CD4-positive, alpha-beta memory T cell (primary cell): ENCODE results near the gene ERC1. TPM values are rescaled to one million over a fixed set of nuclear protein-coding genes. Genes with fewer than 3 reads are reported as not detected.

Experiments
- CTCF ChIA-PET: fragments of 350-600 bp; sonication (Branson Sonifier 250); formaldehyde crosslinking; loops from one replicate; lab custom pipeline; 2021; ENCODE audit warnings: inconsistent platforms; ENCODE audit not compliant: partially characterized antibody; lab: Charles Lee
- POLR2A ChIA-PET: fragments of 350-600 bp; sonication (Branson Sonifier 250); formaldehyde crosslinking; loops from one replicate; lab custom pipeline; 2021; ENCODE audit not compliant: partially characterized antibody; lab: Charles Lee
- DNase-seq, 5 donors: peaks; one replicate each; pipeline versions ENCODE4 v3.0.0 to v3.0.0-alpha.2; 2020 to 2022; ENCODE audit warnings: mixed read lengths in 1 of 5
- H3K27ac ChIP-seq: one replicate; pipeline ENCODE4 v1.7.0; 2013; ENCODE audit warnings: low read depth, low read length
- H3K27me3 ChIP-seq: 2 replicates; pipeline ENCODE4 v1.7.0; 2013; ENCODE audit warnings: mild to moderate bottlenecking, low read length, moderate library complexity; ENCODE audit not compliant: insufficient read depth
- H3K36me3 ChIP-seq: 2 replicates; pipeline ENCODE4 v1.7.0; 2013; ENCODE audit warnings: mild to moderate bottlenecking, low read length, moderate library complexity; ENCODE audit not compliant: insufficient read depth
- H3K4me1 ChIP-seq: 2 replicates; pipeline ENCODE4 v1.7.0; 2013; ENCODE audit warnings: mild to moderate bottlenecking, low read length, moderate library complexity; ENCODE audit not compliant: insufficient read depth
- H3K4me3 ChIP-seq, 2 donors: one replicate each; pipeline ENCODE4 v1.7.0; 2013; ENCODE audit warnings: low read length in 2 of 2, mild to moderate bottlenecking in 1 of 2
- H3K9me3 ChIP-seq, 2 donors: one replicate each; pipeline ENCODE4 v1.7.0; 2013; ENCODE audit warnings: low read length in 2 of 2, control low read depth in 1 of 2; ENCODE audit not compliant: control insufficient read depth in 1 of 2
- H3K27ac Mint-ChIP-seq, 7 donors: one replicate each; pipeline ENCODE4 v1.8.0; 2020 to 2021; ENCODE audit warnings: mixed read lengths in 7 of 7, mild to moderate bottlenecking in 6 of 7, inconsistent platforms in 3 of 7, moderate library complexity in 3 of 7
- H3K27me3 Mint-ChIP-seq, 2 donors: one replicate each; pipeline ENCODE4 v1.8.0; 2020 to 2021; ENCODE audit warnings: mixed read lengths in 2 of 2
- H3K36me3 Mint-ChIP-seq, 2 donors: one replicate each; pipeline ENCODE4 v1.8.0; 2020 to 2021; ENCODE audit warnings: mixed read lengths in 2 of 2, inconsistent platforms in 1 of 2, mild to moderate bottlenecking in 1 of 2
- H3K4me1 Mint-ChIP-seq, 4 donors: one replicate each; pipeline ENCODE4 v1.8.0; 2020 to 2021; ENCODE audit warnings: mixed read lengths in 4 of 4, mild to moderate bottlenecking in 1 of 4
- H3K4me3 Mint-ChIP-seq, 8 donors: one replicate each; pipeline ENCODE4 v1.8.0; 2020 to 2021; ENCODE audit warnings: mixed read lengths in 8 of 8, mild to moderate bottlenecking in 7 of 8, moderate library complexity in 6 of 8, inconsistent platforms in 3 of 8
- H3K9me3 Mint-ChIP-seq, 8 donors: one replicate each; pipeline ENCODE4 v1.8.0; 2020 to 2021; ENCODE audit warnings: mixed read lengths in 8 of 8, mild to moderate bottlenecking in 5 of 8, inconsistent platforms in 3 of 8, moderate library complexity in 1 of 8
- intact Hi-C: fragments of 100-400 bp; cut with micrococcal nuclease; formaldehyde crosslinking; loops from one replicate; pipeline ENCODE4 v1.15.1; 2023
- polyA plus RNA-seq, 2 donors: library from polyadenylated mRNA; unstranded; fragments of 300-500 nt; fragmentation: Illumina TruSeq; gene quantifications; one replicate each; pipeline ENCODE4 v1.2.3, GENCODE V29; 2021
- total RNA-seq, 2 experiments: library from RNA; stranded (reverse); gene quantifications; one replicate each; pipeline ENCODE4 v1.2.3, GENCODE V29; 2021

The ERC1 gene
- total and polyA plus RNA-seq, 4 experiments from 2014 or later, result 4.0 to 41.7 (median 28.7) TPM

DNA sequence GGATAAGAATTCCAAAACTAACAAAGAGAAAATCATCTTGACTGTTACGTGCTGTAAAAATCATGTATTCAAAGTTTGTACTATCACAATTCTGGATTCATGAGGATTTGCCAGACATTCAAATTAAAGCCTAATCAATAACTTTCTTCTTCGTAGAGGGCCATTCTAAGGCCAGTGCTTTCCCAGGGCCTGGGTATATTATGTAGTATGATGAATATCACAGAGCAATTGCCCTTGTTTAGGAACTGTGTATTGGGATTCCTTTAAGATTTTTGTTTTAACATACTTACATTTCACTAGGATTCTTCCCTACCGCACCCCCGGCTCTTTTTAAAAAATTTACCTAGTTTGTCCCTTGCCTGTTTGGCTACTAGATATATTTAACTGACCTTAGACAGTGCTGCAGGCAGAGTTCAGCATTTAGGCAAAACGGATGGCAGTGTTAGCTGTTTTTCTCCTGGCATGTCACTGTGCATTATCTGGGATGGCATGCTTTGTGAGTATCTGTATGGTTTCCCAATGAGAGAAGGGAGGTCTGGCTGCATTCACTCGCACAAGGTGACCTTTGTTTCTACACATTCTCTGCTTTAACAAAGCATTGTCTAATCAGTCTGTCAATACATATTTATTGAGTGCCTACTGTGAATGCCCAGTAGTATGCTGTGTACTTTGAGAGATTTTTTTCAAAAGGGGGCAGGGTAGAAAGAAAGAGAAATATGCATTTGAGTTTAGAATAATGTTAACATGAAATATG lies 63.3 kb downstream of the ERC1 start:
- intact Hi-C loops, result no loop called here
- ChIA-PET CTCF (interaction anchor here (1.4 kb wide), 1 partner anchor 14 kb away, joined by 3 read pairs; no protein-coding TSS in a partner anchor), POLR2A (no interaction called here)
- Mint-ChIP-seq H3K4me3 (no peak overlapping the region), H3K36me3 (peaks cover 13 to 18% of the 10 kb centered on the region in 2 donors), H3K27ac (peak overlapping the region in 3 of 7 donors; percentile 1 to 21 (median 13)), H3K4me1 (peaks cover 0 to 10% (median 5%) of the 10 kb centered on the region in 4 donors), H3K9me3 (peaks cover 0 to 15% (median 9%) of the 10 kb centered on the region in 8 donors), H3K27me3 (no peaks in the 10 kb centered on the region)
- Histone ChIP-seq H3K36me3 (no peaks in the 10 kb centered on the region), H3K27ac (no peak overlapping the region), H3K9me3 (peaks cover 0 to 3% of the 10 kb centered on the region in 2 donors), H3K4me3 (no peak overlapping the region), H3K27me3 (no peaks in the 10 kb centered on the region), H3K4me1 (no peaks in the 10 kb centered on the region)
- no peak for DNase-seq

GRCh38 chr12:1056390-1056789 lies 65.4 kb downstream of the ERC1 start:
- Mint-ChIP-seq H3K27ac (peak overlapping the region in 1 of 7 donors; percentile 43), H3K4me3 (no peak overlapping the region), H3K9me3 (peaks cover 0 to 29% (median 17%) of the 10 kb centered on the region in 8 donors), H3K4me1 (peaks cover 0 to 10% (median 6%) of the 10 kb centered on the region in 4 donors), H3K36me3 (peaks cover 24 to 30% of the 10 kb centered on the region in 2 donors), H3K27me3 (no peaks in the 10 kb centered on the region)
- no peak overlapping the region for H3K27ac ChIP-seq
- intact Hi-C loops, result no loop called here
- H3K9me3 ChIP-seq, result peaks cover 0 to 4% of the 10 kb centered on the region in 2 donors
- ChIA-PET POLR2A (no interaction called here), CTCF (no interaction called here)
- H3K4me3 ChIP-seq, result no peak overlapping the region
- no peaks in the 10 kb centered on the region for H3K4me1 ChIP-seq
- no peaks in the 10 kb centered on the region for H3K27me3 ChIP-seq
- DNase-seq, result no peak
- H3K36me3 ChIP-seq, result no peaks in the 10 kb centered on the region

DNA sequence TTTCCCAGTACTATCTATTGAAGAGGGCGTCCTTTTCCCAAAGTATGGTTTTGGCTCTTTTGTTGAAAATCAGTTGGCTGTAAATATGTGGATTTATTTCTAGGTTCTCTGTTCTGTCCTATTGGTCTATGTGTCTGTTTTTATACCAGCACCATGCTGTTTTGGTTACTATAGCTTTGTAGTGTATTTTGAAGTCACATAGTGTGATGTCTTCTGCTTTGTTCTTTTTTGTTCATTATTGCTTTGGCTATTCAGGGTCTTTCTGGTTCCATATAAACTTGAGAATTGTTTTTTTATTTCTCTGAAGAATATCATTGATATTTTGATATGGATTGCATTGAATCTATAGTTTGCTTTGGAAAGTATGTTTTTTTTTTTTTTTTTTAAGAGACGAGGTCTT lies 67.4 kb downstream of the ERC1 start:
- Histone ChIP-seq H3K27me3 (no peaks in the 10 kb centered on the region), H3K9me3 (peaks cover 0 to 4% of the 10 kb centered on the region in 2 donors), H3K4me1 (no peaks in the 10 kb centered on the region), H3K4me3 (no peak overlapping the region), H3K36me3 (no peaks in the 10 kb centered on the region), H3K27ac (no peak overlapping the region)
- peaks cover 31 to 41% of the 10 kb centered on the region in 2 donors for H3K36me3 Mint-ChIP-seq
- H3K4me1 Mint-ChIP-seq, result peaks cover 0 to 10% (median 6%) of the 10 kb centered on the region in 4 donors
- ChIA-PET CTCF (interaction anchor here (2.0 kb wide), 1 partner anchor 59 kb away, joined by 5 read pairs; no protein-coding TSS in a partner anchor), POLR2A (no interaction called here)
- H3K27ac Mint-ChIP-seq, result no peak overlapping the region
- peaks cover 2 to 44% (median 25%) of the 10 kb centered on the region in 8 donors for H3K9me3 Mint-ChIP-seq
- DNase-seq, result no peak
- H3K4me3 Mint-ChIP-seq, result no peak overlapping the region
- H3K27me3 Mint-ChIP-seq, result no peaks in the 10 kb centered on the region
- intact Hi-C loops, result no loop called here

DNA sequence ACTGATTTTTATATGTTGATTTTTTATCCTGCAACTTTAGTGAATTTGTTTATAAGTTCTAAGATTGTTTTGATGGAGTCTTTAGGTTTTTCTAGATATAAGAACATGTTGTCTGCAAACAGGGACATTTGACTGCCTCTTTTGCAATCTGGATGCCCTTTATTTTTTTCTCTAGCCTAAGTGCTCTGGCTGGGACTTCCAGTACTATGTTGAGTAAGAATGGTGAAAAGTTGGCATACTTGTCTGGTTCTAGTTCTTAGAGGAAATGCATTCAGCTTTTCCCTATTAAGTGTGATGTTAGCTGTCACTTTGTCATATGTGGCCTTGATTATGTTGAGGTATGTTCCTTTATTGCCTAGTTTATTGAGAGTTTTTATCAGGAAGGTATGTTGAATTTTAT lies 68.1 kb downstream of the ERC1 start:
- Histone ChIP-seq H3K4me1 (no peaks in the 10 kb centered on the region), H3K4me3 (no peak overlapping the region), H3K27me3 (no peaks in the 10 kb centered on the region), H3K9me3 (peaks cover 0 to 10% of the 10 kb centered on the region in 2 donors), H3K36me3 (no peaks in the 10 kb centered on the region), H3K27ac (no peak overlapping the region)
- no peak for DNase-seq
- Mint-ChIP-seq H3K27me3 (no peaks in the 10 kb centered on the region), H3K4me1 (peaks cover 0 to 10% (median 6%) of the 10 kb centered on the region in 4 donors), H3K4me3 (peak overlapping the region in 1 of 8 donors; percentile 28), H3K36me3 (peaks cover 37 to 48% of the 10 kb centered on the region in 2 donors), H3K9me3 (peaks cover 2 to 50% (median 32%) of the 10 kb centered on the region in 8 donors), H3K27ac (no peak overlapping the region)
- ChIA-PET CTCF (no interaction called here), POLR2A (no interaction called here)
- intact Hi-C loops, result no loop called here

- DNase-seq, result no peak
- no peaks in the 10 kb centered on the region for H3K27me3 Mint-ChIP-seq
- POLR2A ChIA-PET, result no interaction called here
- Histone ChIP-seq H3K27ac (no peak overlapping the region), H3K27me3 (no peaks in the 10 kb centered on the region), H3K4me3 (no peak overlapping the region), H3K4me1 (no peaks in the 10 kb centered on the region), H3K9me3 (peaks cover 0 to 11% of the 10 kb centered on the region in 2 donors), H3K36me3 (no peaks in the 10 kb centered on the region)
- H3K4me1 Mint-ChIP-seq, result peaks cover 0 to 9% (median 3%) of the 10 kb centered on the region in 4 donors
- H3K9me3 Mint-ChIP-seq, result peaks cover 2 to 59% (median 37%) of the 10 kb centered on the region in 8 donors
- peaks cover 43 to 51% of the 10 kb centered on the region in 2 donors for H3K36me3 Mint-ChIP-seq
- intact Hi-C loops, result no loop called here
- CTCF ChIA-PET, result no interaction called here
- H3K27ac Mint-ChIP-seq, result no peak overlapping the region
- no peak overlapping the region for H3K4me3 Mint-ChIP-seq
Measured at GRCh38 chr12:1063852-1064251, 72.8 kb downstream of the ERC1 start.

DNA sequence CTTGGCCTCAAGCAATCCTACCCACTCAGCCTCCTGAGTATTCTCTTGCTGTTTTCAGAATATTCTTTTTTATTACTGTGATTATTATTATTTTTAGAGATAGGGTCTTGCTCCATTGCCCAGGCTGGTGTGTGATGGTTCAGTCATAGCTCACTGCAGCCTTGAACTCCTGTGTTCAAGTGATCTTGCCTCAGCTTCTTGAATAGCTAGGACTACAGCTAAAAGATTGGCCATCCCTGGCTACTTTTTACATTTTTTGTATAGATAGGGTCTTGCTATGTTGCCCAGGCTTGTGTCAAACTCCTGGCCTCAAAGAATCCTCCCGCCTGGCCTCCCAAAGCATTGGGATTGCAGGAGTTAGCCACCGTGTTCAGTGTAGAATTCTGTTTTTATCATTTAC lies 73.3 kb downstream of the ERC1 start:
- intact Hi-C loops, result no loop called here
- Histone ChIP-seq H3K4me1 (no peaks in the 10 kb centered on the region), H3K27me3 (no peaks in the 10 kb centered on the region), H3K36me3 (no peaks in the 10 kb centered on the region), H3K27ac (no peak overlapping the region), H3K9me3 (peaks cover 0 to 7% of the 10 kb centered on the region in 2 donors), H3K4me3 (no peak overlapping the region)
- no peak overlapping the region for H3K27ac Mint-ChIP-seq
- H3K9me3 Mint-ChIP-seq, result peaks cover 2 to 54% (median 34%) of the 10 kb centered on the region in 8 donors
- H3K4me3 Mint-ChIP-seq, result no peak overlapping the region
- H3K27me3 Mint-ChIP-seq, result no peaks in the 10 kb centered on the region
- peaks cover 38 to 47% of the 10 kb centered on the region in 2 donors for H3K36me3 Mint-ChIP-seq
- ChIA-PET CTCF (no interaction called here), POLR2A (no interaction called here)
- no peak for DNase-seq
- peaks cover 0 to 9% (median 3%) of the 10 kb centered on the region in 4 donors for H3K4me1 Mint-ChIP-seq

- Mint-ChIP-seq H3K4me1 (peaks cover 0 to 14% (median 4%) of the 10 kb centered on the region in 4 donors), H3K27ac (no peak overlapping the region), H3K36me3 (peaks cover 32 to 39% of the 10 kb centered on the region in 2 donors), H3K4me3 (no peak overlapping the region), H3K9me3 (peaks cover 2 to 44% (median 30%) of the 10 kb centered on the region in 8 donors), H3K27me3 (no peaks in the 10 kb centered on the region)
- H3K4me1 ChIP-seq, result no peaks in the 10 kb centered on the region
- no peaks in the 10 kb centered on the region for H3K27me3 ChIP-seq
- POLR2A ChIA-PET, result no interaction called here
- H3K27ac ChIP-seq, result no peak overlapping the region
- no peaks in the 10 kb centered on the region for H3K36me3 ChIP-seq
- CTCF ChIA-PET, result no interaction called here
- intact Hi-C loops, result no loop called here
- no peak overlapping the region for H3K4me3 ChIP-seq
- no peak for DNase-seq
- H3K9me3 ChIP-seq, result peaks cover 0 to 7% of the 10 kb centered on the region in 2 donors
Measured at GRCh38 chr12:1065629-1066028, 74.6 kb downstream of the ERC1 start.
